ENCODE measurements around the gene RXRB.
"Not testable (repeated sequence)": the region's sequence is repeated elsewhere in the genome, so short reads cannot be mapped to it uniquely, and the experiment has no call there.

The RXRB gene

GRCh38 chr6:33235221-33235634 lies 34.8 kb upstream of the RXRB start:
- no peaks in the 10 kb centered on the region for H3K4me1 ChIP-seq (ENCODE audit: control insufficient read depth in 1 of 2, insufficient read depth in 2 of 2, low read length in 2 of 2)
- no peaks in the 10 kb centered on the region for H3K36me3 ChIP-seq (ENCODE audit: control insufficient read depth in 1 of 2, insufficient read depth in 2 of 2, low read length in 2 of 2)
- H3K27me3 ChIP-seq (ENCODE audit: low read depth, low read length), result peaks cover 4% of the 10 kb centered on the region
- H3K27ac ChIP-seq (ENCODE audit: low read length), result no peak overlapping the region
- no peaks in the 10 kb centered on the region for H3K9me3 ChIP-seq (ENCODE audit: control insufficient read depth in 1 of 2, low read length in 2 of 2)
- no peak overlapping the region for H3K4me3 ChIP-seq (ENCODE audit: low read depth in 1 of 2, low read length in 2 of 2)

GRCh38 chr6:33226503-33227120 lies 26.1 kb upstream of the RXRB start:
- H3K4me3 ChIP-seq (ENCODE audit: low read depth in 1 of 2, low read length in 2 of 2); H3K27ac ChIP-seq (ENCODE audit: low read length); H3K9me3 ChIP-seq (ENCODE audit: control insufficient read depth in 1 of 2, low read length in 2 of 2); H3K4me1 ChIP-seq (ENCODE audit: control insufficient read depth in 1 of 2, insufficient read depth in 2 of 2, low read length in 2 of 2); H3K36me3 ChIP-seq (ENCODE audit: control insufficient read depth in 1 of 2, insufficient read depth in 2 of 2, low read length in 2 of 2); H3K27me3 ChIP-seq (ENCODE audit: low read depth, low read length): not testable (repeated sequence)

GRCh38 chr6:33217681-33218080 lies 17.2 kb upstream of the RXRB start:
- H3K36me3 ChIP-seq (ENCODE audit: control insufficient read depth in 1 of 2, insufficient read depth in 2 of 2, low read length in 2 of 2), result no peaks in the 10 kb centered on the region
- H3K4me1 ChIP-seq (ENCODE audit: control insufficient read depth in 1 of 2, insufficient read depth in 2 of 2, low read length in 2 of 2), result peaks cover 0 to 7% of the 10 kb centered on the region in 2 donors
- no peak overlapping the region for H3K4me3 ChIP-seq (ENCODE audit: low read depth in 1 of 2, low read length in 2 of 2)
- no peak overlapping the region for H3K27ac ChIP-seq (ENCODE audit: low read length)
- H3K27me3 ChIP-seq (ENCODE audit: low read depth, low read length), result no peaks in the 10 kb centered on the region
- H3K9me3 ChIP-seq (ENCODE audit: control insufficient read depth in 1 of 2, low read length in 2 of 2), result no peaks in the 10 kb centered on the region

- Histone ChIP-seq H3K4me3 (ENCODE audit: low read depth in 1 of 2, low read length in 2 of 2) (no peak overlapping the region), H3K27ac (ENCODE audit: low read length) (no peak overlapping the region), H3K9me3 (ENCODE audit: control insufficient read depth in 1 of 2, low read length in 2 of 2) (no peaks in the 10 kb centered on the region), H3K27me3 (ENCODE audit: low read depth, low read length) (no peaks in the 10 kb centered on the region), H3K36me3 (ENCODE audit: control insufficient read depth in 1 of 2, insufficient read depth in 2 of 2, low read length in 2 of 2) (no peaks in the 10 kb centered on the region), H3K4me1 (ENCODE audit: control insufficient read depth in 1 of 2, insufficient read depth in 2 of 2, low read length in 2 of 2) (peaks cover 0 to 11% of the 10 kb centered on the region in 2 donors)
These were observed 16.8 kb upstream of the RXRB start for GRCh38 chr6:33217246-33217645.

GRCh38 chr6:33216117-33216649 lies 15.7 kb upstream of the RXRB start:
- Histone ChIP-seq H3K4me1 (ENCODE audit: control insufficient read depth in 1 of 2, insufficient read depth in 2 of 2, low read length in 2 of 2) (peaks cover 0 to 11% of the 10 kb centered on the region in 2 donors), H3K36me3 (ENCODE audit: control insufficient read depth in 1 of 2, insufficient read depth in 2 of 2, low read length in 2 of 2) (peaks cover 0 to 4% of the 10 kb centered on the region in 2 donors), H3K27ac (ENCODE audit: low read length) (no peak overlapping the region), H3K27me3 (ENCODE audit: low read depth, low read length) (no peaks in the 10 kb centered on the region), H3K4me3 (ENCODE audit: low read depth in 1 of 2, low read length in 2 of 2) (no peak overlapping the region), H3K9me3 (ENCODE audit: control insufficient read depth in 1 of 2, low read length in 2 of 2) (no peaks in the 10 kb centered on the region)

- no peaks in the 10 kb centered on the region for H3K27me3 ChIP-seq (ENCODE audit: low read depth, low read length)
- no peak overlapping the region for H3K4me3 ChIP-seq (ENCODE audit: low read depth in 1 of 2, low read length in 2 of 2)
- no peak overlapping the region for H3K27ac ChIP-seq (ENCODE audit: low read length)
- peaks cover 0 to 11% of the 10 kb centered on the region in 2 donors for H3K4me1 ChIP-seq (ENCODE audit: control insufficient read depth in 1 of 2, insufficient read depth in 2 of 2, low read length in 2 of 2)
- H3K36me3 ChIP-seq (ENCODE audit: control insufficient read depth in 1 of 2, insufficient read depth in 2 of 2, low read length in 2 of 2), result peaks cover 4 to 9% of the 10 kb centered on the region in 2 donors
- H3K9me3 ChIP-seq (ENCODE audit: control insufficient read depth in 1 of 2, low read length in 2 of 2), result no peaks in the 10 kb centered on the region
These were observed 15.0 kb upstream of the RXRB start for GRCh38 chr6:33215271-33216116.

- no peaks in the 10 kb centered on the region for H3K9me3 ChIP-seq (ENCODE audit: control insufficient read depth in 1 of 2, low read length in 2 of 2)
- H3K27ac ChIP-seq (ENCODE audit: low read length), result no peak overlapping the region
- peak overlapping the region; percentile 62 to 68 for H3K4me3 ChIP-seq (ENCODE audit: low read depth in 1 of 2, low read length in 2 of 2)
These were observed 13.5 kb upstream of the RXRB start for GRCh38 chr6:33213989-33214335.

GRCh38 chr6:33213166-33213988 lies 12.9 kb upstream of the RXRB start:
- peaks cover 0 to 21% of the 10 kb centered on the region in 2 donors for H3K4me1 ChIP-seq (ENCODE audit: control insufficient read depth in 1 of 2, insufficient read depth in 2 of 2, low read length in 2 of 2)
- H3K4me3 ChIP-seq (ENCODE audit: low read depth in 1 of 2, low read length in 2 of 2), result peak overlapping the region; percentile 62 to 68
- no peak overlapping the region for H3K27ac ChIP-seq (ENCODE audit: low read length)
- H3K9me3 ChIP-seq (ENCODE audit: control insufficient read depth in 1 of 2, low read length in 2 of 2), result no peaks in the 10 kb centered on the region
- H3K36me3 ChIP-seq (ENCODE audit: control insufficient read depth in 1 of 2, insufficient read depth in 2 of 2, low read length in 2 of 2), result peaks cover 14 to 21% of the 10 kb centered on the region in 2 donors
- no peaks in the 10 kb centered on the region for H3K27me3 ChIP-seq (ENCODE audit: low read depth, low read length)

More at GRCh38 chr6:33213989-33214335, 13.5 kb upstream of the RXRB start:
- no peaks in the 10 kb centered on the region for H3K27me3 ChIP-seq (ENCODE audit: low read depth, low read length)
- peaks cover 0 to 17% of the 10 kb centered on the region in 2 donors for H3K4me1 ChIP-seq (ENCODE audit: control insufficient read depth in 1 of 2, insufficient read depth in 2 of 2, low read length in 2 of 2)
- H3K36me3 ChIP-seq (ENCODE audit: control insufficient read depth in 1 of 2, insufficient read depth in 2 of 2, low read length in 2 of 2), result peaks cover 14 to 21% of the 10 kb centered on the region in 2 donors

GRCh38 chr6:33212857-33213165 lies 12.3 kb upstream of the RXRB start:
- Histone ChIP-seq H3K27ac (ENCODE audit: low read length) (no peak overlapping the region), H3K9me3 (ENCODE audit: control insufficient read depth in 1 of 2, low read length in 2 of 2) (no peaks in the 10 kb centered on the region), H3K4me3 (ENCODE audit: low read depth in 1 of 2, low read length in 2 of 2) (peak overlapping the region; percentile 62 to 68)

GRCh38 chr6:33211666-33212422 lies 11.4 kb upstream of the RXRB start:
- H3K27me3 ChIP-seq (ENCODE audit: low read depth, low read length), result no peaks in the 10 kb centered on the region
- H3K27ac ChIP-seq (ENCODE audit: low read length), result no peak overlapping the region
- no peak overlapping the region for H3K4me3 ChIP-seq (ENCODE audit: low read depth in 1 of 2, low read length in 2 of 2)

More at GRCh38 chr6:33212857-33213165, 12.3 kb upstream of the RXRB start:
- Histone ChIP-seq H3K4me1 (ENCODE audit: control insufficient read depth in 1 of 2, insufficient read depth in 2 of 2, low read length in 2 of 2) (peaks cover 0 to 21% of the 10 kb centered on the region in 2 donors), H3K27me3 (ENCODE audit: low read depth, low read length) (no peaks in the 10 kb centered on the region), H3K36me3 (ENCODE audit: control insufficient read depth in 1 of 2, insufficient read depth in 2 of 2, low read length in 2 of 2) (peaks cover 14 to 21% of the 10 kb centered on the region in 2 donors)

More at GRCh38 chr6:33211666-33212422, 11.4 kb upstream of the RXRB start:
- Histone ChIP-seq H3K4me1 (ENCODE audit: control insufficient read depth in 1 of 2, insufficient read depth in 2 of 2, low read length in 2 of 2) (peaks cover 0 to 22% of the 10 kb centered on the region in 2 donors), H3K9me3 (ENCODE audit: control insufficient read depth in 1 of 2, low read length in 2 of 2) (no peaks in the 10 kb centered on the region), H3K36me3 (ENCODE audit: control insufficient read depth in 1 of 2, insufficient read depth in 2 of 2, low read length in 2 of 2) (peaks cover 14 to 21% of the 10 kb centered on the region in 2 donors)

All from muscle layer of duodenum (tissue), 2 donors.